MV-4-11 (cell line): ENCODE results near the gene RIMS4.
A peak's percentile ranks its signal among the peaks of the same experiment; 100 is the strongest.

Source experiments
- DNase-seq: peaks from one replicate; lab custom pipeline; 2025; lab: John Stamatoyannopoulos, UW

The RIMS4 gene

GRCh38 chr20:44719841-44720240, 90.5 kb downstream of the RIMS4 start:
- DNase-seq, result no peak

- DNase-seq, result no peak
These were observed 92.4 kb downstream of the RIMS4 start for GRCh38 chr20:44717986-44718385.

GRCh38 chr20:44716309-44717106, 93.8 kb downstream of the RIMS4 start:
- DNase-seq, result no peak

GRCh38 chr20:44715499-44716308, 94.6 kb downstream of the RIMS4 start:
- no peak for DNase-seq

- peak; percentile 66 for DNase-seq
These were observed 95.4 kb downstream of the RIMS4 start, which contains the start of gene CCN5 for GRCh38 chr20:44714701-44715498. TSS of gene CCN5 (plus strand) at chr20:44715369. CDS start at chr20:44715391, 22 bp downstream.

GRCh38 chr20:44714102-44714700, 96.1 kb downstream of the RIMS4 start:
- DNase-seq, result no peak

- DNase-seq, result no peak
These were observed 99.1 kb downstream of the RIMS4 start for GRCh38 chr20:44711237-44711636.

GRCh38 chr20:44709797-44710196, 100.5 kb downstream of the RIMS4 start:
- no peak for DNase-seq

GRCh38 chr20:44709380-44709779, 101.0 kb downstream of the RIMS4 start:
- no peak for DNase-seq

GRCh38 chr20:44707018-44707579, 103.2 kb downstream of the RIMS4 start:
- no peak for DNase-seq

GRCh38 chr20:44706301-44707017, 103.9 kb downstream of the RIMS4 start:
- no peak for DNase-seq

- DNase-seq, result no peak
These were observed 104.8 kb downstream of the RIMS4 start for GRCh38 chr20:44705364-44706094.

GRCh38 chr20:44704551-44704971, 105.8 kb downstream of the RIMS4 start:
- DNase-seq, result no peak

- no peak for DNase-seq
These were observed 106.3 kb downstream of the RIMS4 start for GRCh38 chr20:44703956-44704488.

- DNase-seq, result no peak
These were observed 107.0 kb downstream of the RIMS4 start for GRCh38 chr20:44703183-44703925.

- peak; percentile 80 for DNase-seq
These were observed 107.6 kb downstream of the RIMS4 start for GRCh38 chr20:44702776-44703175.

- DNase-seq, result no peak
These were observed 108.5 kb downstream of the RIMS4 start for GRCh38 chr20:44701858-44702256.
